HG03060 (cell line): ENCODE data around the gene TIRAP.
A peak's percentile ranks its signal among the peaks of the same experiment; 100 is the strongest.

Experiments
- ATAC-seq: cut with Tn5 transposase; IDR thresholded peaks from one replicate; pipeline ENCODE4 v1.9.1; 2021; ENCODE audit warnings: low read depth, moderate number of reproducible peaks; ENCODE audit not compliant: unreplicated experiment

The TIRAP gene

DNA sequence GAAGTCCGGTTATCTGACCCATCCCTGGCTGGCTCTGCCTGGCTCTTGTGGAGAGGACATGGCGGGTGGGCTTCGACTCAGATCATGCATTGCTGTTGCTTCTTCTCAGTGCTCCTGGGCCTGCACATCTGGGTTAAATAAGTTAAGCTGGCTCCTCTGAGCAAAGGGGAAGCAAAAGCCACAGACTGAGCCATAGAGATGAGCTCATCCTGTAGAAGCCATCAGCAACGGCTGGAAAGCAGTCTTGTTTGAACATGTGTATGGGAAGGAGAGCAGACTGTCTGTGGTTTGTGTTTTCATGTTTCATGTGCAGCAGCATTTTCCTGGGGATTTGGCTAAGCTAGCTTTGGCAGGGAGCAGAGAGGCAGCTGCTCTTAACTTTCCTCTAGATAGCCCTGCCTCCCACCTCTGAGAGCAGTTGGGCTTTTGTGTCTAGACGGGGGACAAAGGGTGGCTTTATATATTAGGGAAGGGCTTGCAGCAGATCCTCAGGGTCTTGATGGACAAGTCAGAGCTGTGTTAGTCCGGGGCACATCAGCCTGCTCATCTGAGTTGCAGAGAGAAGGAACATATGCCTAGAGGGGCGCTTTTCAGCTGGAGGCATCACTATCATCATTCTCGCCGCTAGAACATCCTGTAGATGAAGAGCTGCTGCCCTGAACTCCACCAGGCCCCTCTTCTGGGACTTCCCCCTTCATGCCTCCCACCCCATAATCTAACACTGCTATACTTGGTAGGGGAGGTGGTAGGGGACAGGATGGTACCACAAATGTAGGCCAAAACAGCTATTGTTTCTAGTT, 35.9 kb downstream of the TIRAP start:
- peak; percentile 81 for ATAC-seq

DNA sequence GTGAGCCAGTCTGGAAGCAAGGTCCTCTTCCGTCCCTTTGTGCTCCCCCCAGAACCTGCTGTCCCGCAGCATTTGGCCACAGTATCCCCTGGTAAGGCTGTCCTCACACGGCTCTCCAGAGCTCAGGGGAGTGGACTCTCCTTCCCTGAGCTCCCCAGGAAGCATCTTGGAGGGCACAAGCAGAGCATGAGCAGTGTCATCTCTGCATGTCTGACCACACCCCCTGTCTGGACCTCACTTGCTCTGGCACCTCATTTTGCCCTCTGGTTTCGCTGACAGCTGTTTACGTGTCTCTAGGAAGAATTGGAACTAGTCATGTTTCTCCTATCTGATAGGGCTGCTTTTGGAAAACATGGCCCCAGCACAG, 36.5 kb downstream of the TIRAP start:
- ATAC-seq = no peak

DNA sequence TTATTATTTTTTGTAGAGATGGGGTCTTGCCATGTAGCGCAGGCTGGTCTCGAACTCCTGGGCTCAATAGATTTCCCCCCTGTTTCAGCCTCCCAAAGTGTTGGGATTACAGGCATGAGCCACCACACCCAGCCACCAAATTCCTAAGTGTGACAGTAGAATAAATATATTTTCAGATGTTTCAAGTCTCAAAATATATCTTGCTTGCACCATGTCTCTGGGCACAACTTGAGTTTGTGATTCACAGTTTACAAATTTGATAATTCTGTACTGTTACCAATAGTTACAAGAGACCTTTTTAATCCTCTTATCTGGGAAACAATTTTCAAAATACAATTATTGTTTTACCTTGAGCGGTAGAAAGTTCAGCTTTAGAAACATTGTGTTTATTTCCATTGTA, 40.1 kb downstream of the TIRAP start:
- ATAC-seq = no peak

DNA sequence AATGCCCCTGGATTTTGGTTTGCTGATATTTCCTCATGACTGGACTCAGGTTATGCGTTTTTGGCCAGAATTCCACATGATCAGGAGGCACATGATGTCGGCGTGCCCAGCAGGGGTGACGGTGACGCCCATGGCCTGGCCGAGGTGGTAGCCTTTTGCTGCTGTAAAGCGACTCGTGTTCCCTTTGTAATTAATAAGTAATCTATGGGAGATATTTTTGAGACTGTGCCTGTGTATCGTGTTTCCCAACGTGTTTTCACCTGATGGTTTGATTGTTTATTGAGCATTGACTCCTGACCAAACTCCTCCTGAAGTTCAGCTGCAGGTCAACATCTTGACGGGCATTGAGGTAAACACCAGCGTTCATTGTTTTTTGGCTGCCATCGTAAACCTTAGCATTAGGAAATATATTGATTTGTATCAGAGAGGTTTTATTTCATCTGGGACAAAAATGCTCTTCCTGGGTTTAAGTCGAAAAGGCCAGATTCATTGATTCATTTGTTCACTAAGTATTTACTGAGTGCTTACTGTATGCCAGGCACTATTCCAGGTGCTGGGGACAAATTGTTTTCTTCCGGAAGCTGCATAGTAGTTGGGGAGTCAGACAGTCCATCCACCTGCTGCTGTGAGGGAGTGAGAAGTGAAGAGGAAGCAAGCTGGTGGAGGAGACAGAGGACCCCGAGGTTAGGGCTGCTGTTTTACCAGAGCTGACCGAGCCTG, 44.5 kb downstream of the TIRAP start:
- no peak for ATAC-seq

DNA sequence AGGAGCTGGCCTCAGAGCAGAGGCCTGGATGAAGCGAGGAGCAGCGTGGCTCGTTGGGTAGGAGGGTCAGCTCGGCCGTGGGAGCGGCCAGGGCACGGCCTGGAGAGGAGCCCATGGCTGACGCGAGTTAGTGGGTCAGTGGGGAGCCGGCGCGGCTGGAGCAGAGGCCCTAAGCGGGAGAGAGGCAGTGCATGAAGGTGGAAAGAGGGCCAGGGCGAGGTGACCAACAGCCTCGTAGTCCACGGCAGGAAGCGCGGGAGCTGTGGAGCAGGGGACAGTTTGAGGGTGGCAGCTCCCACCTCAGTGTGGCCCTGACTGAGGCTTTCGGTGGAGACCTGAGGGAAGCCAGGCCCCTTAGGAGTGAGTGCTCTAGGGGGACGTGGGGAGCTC, 45.1 kb downstream of the TIRAP start:
- no peak for ATAC-seq

DNA sequence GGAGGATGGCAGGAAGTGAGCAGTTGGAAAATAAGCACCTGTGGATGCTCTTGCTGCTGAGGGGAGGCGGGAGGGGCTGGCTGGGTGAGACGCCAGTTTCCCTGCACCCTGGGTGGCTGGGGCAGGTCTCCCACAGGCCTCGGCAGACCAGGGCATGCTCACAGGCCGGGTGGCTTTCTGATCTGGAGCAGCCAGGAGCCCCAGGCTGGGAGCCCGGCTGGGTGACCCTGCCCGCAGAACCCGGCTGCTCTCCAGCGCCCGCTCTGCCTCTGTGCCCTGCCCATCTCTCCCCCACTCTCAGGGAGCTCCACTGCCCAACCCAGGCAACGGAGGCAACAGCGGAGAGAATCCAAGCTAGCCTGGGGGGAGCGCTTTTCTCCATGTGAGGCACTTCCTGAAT, 45.6 kb downstream of the TIRAP start:
- no peak for ATAC-seq

- no peak for ATAC-seq
These were observed 46.2 kb downstream of the TIRAP start for GRCh38 chr11:126328938-126329643.

- ATAC-seq = no peak
These were observed 46.8 kb downstream of the TIRAP start for GRCh38 chr11:126329644-126330211.

- no peak for ATAC-seq
These were observed 48.4 kb downstream of the TIRAP start for GRCh38 chr11:126331286-126331685.

GRCh38 chr11:126332221-126332711, 49.4 kb downstream of the TIRAP start:
- no peak for ATAC-seq

- ATAC-seq = no peak
These were observed 50.2 kb downstream of the TIRAP start for GRCh38 chr11:126333142-126333541.

- ATAC-seq = no peak
These were observed 52.0 kb downstream of the TIRAP start for GRCh38 chr11:126334659-126335462.

- no peak for ATAC-seq
These were observed 52.5 kb downstream of the TIRAP start for GRCh38 chr11:126335463-126335760.

DNA sequence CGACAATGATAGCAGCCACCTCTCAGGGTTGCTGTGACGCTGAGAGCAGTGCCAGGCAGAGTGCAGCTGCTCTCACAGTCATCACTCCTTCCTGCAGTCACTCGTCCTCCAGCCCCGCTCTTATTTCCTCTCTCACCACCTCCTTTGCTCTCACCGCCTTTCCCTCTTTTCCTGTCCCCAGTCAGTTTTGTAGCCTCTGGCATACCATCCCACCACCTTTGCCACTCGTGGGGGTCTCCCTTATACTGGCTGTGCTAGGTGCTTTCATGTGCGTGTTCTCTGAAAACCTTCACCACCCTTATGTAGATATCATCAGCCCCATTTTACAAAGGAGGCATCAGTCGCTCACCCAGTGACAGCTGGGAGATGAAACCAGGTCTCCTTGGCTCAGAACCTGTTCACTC, 53.2 kb downstream of the TIRAP start:
- no peak for ATAC-seq

DNA sequence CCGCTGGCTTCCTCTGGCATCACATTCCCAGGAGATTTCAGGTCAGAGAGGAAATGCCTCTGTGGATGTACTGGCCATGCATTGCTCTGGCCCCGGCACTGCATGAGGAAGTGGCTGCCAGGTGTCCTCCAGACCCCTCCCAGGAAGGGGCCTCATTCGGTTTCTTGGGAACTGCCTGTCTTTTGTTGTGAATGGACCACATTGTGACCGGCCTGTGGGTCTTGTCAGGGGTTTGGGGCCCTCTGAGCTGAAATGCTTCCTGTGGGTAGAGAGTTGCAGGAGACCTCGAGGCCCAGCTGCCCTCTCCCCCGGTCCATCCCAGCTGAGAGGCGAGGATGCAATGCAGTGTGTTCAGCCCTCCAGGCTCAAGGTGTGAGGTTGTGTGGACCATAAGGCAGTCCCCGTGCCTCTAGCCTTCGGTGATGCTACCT, 53.8 kb downstream of the TIRAP start:
- no peak for ATAC-seq

DNA sequence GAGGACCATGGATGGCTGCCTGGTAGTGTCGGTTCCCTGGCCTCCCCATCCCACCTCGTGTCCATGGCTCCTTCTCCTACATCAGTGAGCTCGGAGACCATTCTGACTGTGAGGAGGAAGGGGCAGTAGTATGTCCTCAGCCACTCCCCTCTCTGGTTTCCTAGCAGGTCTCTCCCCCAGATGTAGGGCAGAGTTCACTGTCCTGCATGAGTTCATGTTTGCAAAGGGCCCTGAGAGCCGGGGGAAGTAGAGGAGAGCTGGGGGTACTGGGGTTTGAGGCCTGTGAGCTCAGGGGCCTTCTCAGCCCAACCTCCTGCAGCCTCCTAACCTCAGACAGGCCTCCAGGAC, 54.2 kb downstream of the TIRAP start:
- ATAC-seq = no peak

- no peak for ATAC-seq
These were observed 54.8 kb downstream of the TIRAP start for GRCh38 chr11:126337474-126338241.

DNA sequence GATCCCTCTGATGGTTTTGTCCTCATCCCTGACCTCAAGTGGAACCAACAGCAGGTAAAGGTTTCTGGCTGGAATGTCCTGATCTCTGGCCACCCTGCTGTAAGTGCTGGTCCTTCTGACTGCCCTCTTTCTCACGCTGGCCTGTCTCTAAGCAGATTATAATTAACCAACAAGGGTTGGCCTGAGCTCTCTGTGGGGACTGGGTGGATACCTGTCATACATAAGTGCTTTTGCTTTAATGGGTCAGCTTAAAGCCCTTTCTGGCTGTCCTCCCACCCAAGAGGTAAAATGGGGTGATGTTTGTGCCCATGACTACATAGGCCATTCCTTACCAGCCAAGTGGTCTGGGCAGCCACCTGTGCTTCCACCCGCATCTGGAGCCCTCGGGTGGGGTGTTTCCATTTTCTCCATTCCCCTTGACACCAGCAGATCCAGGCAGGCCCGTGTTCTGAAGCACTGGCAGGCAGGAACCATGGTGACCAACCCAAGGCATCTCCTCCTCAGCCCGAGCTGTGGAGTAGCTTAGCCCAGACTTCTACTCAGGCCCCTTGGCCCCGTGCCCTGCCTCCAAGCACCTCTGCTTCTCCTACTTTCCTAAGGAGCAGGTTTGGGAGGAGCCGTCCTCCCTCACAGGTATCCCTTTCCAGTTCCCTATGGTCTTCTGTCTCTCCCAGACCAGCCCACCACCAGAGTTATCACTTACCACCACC, 55.6 kb downstream of the TIRAP start:
- ATAC-seq = no peak
